SKM-1 (cell line): ENCODE results near the gene CXXC1.
"Not testable (repeated sequence)": the region's sequence is repeated elsewhere in the genome, so short reads cannot be mapped to it uniquely, and the experiment has no call there.

Experiments
- DNase-seq: peaks from one replicate; lab custom pipeline; 2025; ENCODE audit not compliant: unreplicated experiment; lab: John Stamatoyannopoulos, UW

Gene CXXC1

DNA sequence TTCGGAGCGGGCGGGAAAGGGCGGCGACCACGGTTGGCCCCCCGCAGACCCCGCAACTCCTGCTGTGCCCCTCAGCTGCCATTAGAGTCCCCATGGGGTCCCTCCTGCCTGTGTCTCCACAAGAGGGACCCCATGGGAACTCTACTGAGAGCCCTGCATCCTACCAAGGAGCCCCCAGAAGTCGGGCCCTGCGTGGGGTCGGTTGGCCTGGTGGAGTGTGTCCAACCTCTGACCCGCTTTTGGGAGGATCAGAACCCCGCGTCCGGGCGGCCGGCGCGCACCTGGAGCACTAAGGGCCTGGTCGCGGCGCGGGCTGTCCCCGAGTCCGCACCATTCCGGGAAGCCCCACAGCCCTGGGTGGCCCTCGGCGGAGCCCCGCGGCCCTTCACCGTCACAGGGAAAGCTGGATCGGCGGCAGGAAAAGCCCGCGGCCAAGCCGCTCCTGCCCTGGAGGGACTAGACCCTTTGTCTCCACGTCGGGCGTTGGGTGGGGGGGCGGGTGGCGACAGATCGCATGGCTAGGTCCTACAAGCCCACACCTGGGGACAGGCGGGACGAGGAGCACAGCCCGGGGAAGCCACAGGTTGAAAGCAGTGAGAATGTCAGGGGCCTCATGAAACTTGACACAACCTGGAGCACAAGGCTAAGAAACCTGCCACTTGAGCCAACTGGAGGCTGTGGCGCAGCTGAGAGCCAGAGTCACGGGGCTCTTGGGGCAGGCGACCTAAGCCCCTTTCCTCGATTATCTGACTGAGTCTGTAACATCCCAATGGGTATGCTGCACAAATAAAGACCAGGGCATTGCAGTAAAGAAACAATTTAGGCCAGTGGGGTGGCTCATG is 11.2 kb upstream of the CXXC1 start:
- no peak for DNase-seq

DNA sequence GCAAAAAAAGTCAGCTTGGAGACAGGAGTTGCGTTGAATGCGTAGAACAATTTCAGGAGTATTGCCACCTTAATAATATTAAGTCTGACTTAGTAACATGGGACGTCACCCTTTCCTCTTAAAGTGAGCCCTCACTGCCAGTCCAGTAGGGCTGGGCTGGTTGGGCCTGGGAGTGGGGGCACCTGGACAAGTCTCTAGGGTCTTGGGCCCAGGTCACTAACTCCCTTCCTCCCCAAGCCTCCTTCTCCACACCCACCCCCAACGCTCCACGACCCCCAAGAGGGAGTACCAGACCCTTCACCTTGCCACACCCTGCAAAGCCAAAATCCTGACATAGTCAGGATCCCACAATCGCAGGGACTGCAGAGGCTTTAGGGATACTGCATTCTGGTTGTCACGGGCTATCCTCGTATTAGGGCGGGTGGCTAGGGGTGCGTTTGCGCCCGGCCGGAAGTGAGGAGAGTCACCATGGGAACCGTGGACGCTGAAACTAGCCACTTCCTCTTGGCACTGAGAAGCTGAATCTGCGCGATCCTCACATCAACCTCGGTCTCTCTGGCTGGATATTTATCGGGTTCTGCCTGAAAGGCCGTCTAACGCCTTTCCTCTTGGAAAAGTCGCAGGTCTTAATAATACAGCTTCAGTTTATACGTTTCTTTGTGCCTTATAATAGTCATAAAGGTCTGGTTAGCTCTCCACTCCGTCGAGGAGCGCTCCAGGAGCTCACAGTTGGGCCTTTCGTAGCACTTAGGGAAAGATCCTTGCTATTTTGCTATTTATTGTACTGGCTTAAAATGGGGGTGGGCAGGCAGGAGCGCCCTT is 10.3 kb upstream of the CXXC1 start:
- peak; percentile 67 for DNase-seq

DNA sequence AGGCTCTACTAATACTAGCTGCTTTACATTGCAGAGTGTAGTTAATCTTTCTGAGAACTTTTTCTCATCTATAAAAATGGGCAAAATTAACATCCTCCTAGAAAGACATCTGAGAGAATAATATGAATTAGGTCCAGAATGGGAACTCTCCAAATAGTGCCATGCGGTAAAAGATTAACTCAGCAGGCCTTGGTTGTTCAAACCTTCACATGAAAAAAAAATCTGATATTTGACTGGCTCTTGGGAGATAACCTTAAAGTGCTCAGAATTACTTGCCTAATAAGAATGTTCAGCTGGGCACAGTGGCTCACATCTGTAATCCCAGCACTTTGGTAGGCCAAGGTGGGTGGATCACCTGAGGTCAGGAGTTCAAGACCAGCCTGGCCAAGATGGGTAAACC is 5.5 kb upstream of the CXXC1 start:
- no peak for DNase-seq

DNA sequence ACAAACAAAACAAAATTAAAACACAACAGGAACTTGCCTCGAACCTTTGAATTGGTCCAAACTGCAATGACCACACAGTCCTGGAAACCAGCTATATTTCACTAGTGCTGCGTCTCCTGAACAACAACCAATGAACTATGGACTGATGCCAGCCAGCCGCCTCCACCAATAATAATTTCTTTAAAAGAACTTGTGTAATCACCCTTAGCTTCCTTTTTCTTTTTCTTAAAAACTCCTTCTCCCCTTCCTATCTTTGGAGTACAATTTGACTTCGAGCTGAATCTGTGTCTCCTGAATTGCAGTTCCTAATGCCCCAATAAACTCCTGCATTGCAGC is 1.6 kb upstream of the CXXC1 start:
- no peak for DNase-seq

DNA sequence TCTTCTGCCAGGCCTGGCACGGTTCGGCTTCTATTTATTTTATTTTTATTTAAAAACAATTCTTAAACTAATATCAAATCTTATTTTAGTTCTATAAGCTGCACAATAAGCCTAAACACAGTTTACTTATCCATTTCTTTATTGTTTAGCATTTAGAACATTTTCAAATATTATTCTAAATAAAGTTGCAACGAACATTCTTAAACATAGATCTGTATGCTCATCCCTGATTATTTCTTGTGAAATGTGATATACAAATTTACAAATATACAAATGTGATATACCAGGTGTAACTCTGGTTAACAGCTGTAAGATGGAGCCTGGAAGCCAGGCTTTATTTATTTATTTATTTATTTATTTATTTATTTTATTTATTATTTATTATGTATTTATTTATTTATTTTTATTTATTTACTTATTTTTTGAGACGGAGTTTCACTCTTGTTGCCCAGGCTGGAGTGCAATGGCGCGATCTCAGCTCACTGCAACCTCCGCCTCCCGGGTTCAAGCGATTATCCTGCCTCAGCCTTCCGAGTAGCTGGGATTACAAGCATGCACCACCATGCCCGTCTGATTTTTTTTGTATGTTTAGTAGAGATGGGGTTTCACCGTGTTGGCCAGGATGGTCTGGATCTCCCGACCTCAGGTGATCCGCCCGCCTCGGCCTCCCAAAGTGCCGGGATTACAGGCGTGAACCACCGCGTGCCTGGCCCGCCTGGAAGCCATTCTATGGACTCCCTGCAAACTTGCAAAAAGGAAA is 1.0 kb upstream of the CXXC1 start:
- not testable (repeated sequence) for DNase-seq

DNA sequence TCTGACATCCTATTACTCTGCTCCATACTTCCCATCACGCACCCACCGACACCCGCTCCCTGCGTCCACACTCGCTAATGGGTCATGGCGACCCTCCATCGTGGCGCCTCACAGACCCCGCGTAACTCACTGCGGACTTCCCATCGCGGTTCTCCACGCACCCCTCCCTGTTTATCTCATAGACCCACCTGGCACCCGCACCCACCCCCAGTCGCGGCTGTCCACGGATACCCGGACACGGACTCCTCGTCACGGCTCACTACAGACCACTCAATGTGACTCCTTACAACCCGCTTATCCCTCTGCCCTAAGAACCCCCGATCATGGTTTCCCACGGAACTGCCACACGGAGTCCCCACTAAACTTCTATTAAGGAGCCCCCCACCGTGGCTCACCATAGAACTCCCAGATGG is 458 bp downstream of the CXXC1 start:
- no peak for DNase-seq

DNA sequence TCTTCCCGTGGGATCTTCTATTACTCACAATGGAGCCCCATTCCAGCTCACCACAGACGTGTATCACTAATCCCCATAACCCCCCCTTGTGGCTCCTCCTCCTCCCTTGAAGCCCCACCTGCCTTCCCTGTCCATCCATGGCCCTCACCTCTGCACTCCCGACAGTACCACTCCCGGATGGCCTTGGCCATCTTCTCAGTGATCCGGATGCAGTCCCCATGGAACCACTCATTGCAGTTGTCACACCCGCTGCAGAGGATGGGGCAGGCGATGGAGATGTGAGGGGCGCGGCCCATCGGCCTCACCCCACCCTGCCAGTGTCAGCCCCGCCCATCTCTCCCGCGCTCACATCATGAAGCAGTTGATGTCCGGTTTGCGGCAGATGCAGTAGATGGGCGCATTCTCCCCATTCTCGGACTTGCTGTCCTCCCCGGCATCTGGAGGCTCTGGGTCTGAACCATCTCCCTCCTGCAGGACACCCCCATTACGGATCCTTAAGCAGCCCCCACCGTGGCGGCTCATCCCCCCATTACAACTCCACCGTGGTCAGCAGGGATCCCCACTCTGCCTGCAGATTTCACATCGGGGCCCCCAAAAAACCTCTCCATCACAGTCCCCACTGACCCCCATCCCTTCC is 983 bp downstream of the CXXC1 start:
- DNase-seq, result no peak

DNA sequence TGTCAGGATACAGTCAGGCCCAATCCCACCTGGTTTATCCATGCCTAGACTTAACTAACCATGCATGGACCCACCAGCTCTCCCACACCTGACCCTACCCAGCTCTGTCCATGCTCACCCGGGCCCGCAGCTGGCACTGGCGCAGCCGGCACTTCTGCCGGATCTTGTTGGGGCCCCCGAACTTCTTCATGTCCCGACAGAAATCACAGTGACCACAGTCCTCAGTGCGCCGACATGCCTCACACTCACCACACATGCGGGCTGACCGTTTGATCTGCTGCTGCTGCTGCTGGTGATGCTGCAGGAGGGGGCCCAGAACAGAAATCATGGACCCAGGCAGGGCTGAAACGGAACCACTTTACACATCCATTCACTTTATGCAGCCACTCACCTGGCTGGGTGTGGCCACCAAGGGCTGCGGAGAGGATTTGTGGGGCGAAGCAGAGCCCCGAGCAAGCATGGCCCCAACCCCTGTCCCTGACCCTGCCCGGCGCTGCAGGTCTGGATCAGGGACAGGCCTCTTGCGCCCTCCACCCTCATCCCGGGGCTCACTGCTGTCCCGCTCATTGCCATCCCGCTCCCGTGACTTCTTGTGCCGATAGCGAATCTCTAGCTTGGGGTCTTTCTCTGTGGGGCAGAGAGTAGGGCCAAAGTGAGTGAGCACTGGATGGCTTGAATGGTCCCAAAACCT is 1.7 kb downstream of the CXXC1 start:
- DNase-seq, result no peak

DNA sequence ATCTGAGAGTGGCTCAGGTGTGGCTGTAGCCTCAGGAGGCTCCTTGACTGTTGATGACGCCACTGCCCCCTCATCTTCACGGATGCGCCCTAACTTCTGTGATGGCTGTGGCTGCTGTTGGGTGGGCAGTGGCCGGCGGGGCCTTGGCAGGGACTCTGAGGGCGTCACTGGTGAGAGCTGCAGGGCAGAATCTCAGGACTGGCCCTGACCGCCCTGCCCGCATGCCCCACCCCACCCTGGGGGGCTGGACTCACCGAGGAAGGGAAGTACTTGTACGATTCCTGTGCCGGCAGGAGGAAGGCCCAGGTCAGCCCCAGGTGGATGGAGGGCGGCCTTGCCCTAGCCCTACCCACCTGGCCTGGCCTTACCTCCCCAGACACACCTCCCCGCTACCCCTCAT is 2.4 kb downstream of the CXXC1 start:
- DNase-seq, result no peak

DNA sequence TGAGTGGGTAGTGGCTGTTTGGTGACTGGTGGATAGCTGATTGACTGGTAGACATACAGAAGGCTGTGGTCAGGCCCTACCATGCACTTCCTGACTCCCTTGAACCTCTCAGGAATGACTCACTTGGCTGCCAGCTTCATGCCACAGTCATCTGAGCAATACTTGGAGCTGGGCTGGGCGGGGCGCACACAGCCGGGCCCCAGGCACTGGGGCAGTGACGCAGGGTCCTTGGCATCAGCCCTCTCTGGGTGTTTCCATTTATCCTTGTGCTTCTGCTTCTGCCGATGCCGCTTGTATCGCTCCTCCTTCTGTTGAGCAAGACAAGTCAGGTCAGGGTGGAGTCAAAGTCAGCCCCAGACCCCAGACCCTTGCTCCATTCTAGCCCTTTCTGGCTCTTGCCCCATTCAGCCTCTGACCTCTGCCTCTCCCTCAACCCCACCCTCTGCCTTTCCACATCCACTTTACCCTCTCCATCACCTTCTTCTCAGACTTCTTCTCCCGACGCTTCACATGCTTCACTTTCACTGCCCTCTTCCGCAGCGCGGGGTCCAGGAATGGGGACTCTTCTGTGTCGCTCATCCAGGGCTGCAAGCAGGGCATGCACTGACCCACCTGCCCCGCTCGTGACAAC is 3.1 kb downstream of the CXXC1 start:
- DNase-seq, result no peak

DNA sequence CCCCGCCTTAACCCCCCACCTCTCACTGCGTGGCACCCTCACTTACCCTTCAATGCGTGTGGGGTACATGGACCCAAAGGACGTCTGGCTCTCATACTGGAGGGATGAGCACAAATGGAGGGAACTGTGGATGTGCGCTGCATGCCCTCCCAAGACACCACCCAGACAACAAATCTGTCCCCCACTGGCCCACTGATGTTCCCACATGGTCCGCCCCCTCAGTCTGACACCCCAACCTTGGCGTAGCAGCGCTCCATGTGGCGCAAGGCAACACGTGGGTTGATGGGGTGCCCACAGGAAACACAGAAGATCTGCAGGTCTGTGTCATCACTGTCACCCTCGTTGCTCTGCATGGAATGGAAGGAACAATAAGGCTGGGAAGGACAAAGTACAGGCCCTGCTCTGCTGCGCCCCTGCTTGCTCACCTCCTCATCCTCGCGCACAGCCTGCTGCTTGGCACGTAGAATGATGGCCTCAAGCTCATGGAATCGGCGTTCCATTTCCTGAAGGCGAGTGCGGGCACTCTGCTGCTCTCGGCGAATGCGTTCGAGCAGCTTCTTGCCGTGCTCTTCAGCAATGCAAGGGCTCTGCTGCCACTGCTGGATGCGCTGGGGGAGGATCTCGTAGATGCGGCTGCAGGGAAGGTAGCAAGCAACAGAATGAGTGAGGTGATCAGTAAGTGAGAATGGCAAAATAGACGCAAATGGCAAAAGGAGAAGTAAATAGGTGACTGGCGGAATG is 3.9 kb downstream of the CXXC1 start:
- DNase-seq, result no peak

DNA sequence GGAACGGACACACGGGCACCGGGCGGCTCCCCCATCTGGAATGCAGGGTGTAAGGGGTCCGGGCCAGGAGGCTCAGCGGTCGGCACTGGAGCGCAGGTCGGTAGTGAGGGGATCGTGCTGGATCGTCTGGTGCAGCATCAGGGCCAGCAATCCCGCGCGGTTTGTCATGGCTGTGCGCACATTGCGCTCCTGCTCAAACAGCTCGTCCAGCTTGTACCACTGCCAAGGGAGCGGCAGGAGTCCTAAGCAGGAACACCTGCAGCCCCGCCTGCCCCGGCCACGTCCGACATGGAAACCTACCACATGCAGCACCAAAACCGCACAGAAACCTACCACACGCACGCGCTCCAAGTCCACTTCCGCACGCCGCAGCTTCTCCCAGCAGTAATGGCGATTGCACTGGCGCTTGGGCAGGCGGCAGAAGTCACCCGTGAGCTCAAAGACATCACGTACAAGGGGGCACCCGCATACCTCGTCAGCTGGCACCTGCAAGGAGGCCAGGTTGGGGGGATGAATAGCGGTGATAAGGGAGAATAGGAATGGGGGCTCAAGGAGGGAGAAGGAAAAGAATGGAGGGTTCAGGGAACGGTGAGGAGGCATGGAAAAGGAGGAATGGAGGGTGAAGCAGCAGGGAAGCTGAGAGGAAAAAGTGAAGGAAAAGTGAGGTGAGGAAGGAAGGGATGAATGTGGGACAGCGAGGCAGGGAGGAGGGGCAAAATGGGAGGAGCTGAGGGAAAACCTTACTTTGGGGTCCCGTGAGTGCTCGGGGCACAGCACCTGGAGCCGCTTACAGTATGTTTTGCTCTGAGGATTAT is 4.8 kb downstream of the CXXC1 start:
- DNase-seq, result no peak

DNA sequence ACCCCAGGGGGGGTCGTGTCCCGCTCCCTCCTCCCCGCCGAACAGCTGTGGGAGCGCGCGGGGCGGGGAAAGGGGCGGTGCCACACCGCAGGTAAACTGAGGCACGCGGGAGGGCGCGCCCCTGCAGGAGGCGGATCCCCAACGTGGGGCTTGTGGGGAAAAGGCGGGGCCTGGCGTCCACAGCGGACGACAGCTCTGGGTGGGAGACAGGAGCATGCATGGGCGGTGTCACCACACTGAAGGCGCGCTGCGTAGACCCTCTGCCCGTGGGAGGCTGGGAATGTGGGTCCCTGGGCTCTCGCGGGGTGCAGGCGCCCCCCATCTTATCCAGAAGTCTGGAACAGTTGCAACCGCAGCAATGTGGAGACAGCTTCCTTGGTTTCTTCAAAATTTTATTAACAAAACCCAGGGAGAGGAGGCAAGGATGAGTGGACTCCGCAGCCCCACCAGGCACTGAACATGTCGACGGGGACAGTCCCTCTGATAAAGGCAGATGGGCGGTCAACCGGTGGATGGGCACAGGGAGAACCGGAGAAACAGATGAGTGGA is 5.4 kb downstream of the CXXC1 start:
- no peak for DNase-seq

DNA sequence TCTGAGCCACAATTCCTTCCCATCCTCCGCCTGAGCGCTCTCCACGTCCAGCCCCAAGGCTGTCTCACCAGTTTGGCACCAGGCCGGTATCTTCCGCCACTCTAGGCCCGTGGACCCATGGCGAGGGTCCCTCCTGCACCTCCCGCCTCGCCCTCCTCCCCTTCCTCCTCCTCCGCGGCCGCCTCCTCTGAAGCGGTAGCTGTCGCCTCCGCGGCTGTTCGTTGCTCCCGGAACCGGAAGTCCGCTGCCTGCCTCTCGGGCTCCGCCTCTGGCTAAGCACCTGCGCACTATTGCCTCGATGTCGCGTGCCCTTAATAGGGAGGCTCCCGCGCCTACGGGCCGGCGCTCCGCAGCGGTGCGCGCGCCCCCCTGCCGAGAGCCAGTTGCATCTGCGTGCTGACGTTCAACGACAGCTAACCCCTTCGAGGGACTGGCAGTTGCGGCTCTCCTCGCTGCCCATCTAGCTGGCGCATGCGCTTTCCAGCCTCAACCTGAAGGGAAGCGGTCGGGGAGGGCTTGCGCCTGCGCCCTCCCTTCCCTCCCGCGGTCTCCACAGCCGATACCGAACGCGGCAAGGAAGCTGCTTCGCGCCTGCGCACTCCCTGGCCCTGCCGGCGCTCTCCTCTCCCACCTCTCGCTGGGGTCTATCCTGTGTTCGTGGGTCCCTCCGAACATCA is 6.1 kb downstream of the CXXC1 start, which contains the start of gene MBD1:
MBD1 (minus strand) TSS at position 229 of the 677 bp plus-strand sequence. CDS start 1,531 bp downstream, outside the sequence.
- DNase-seq, result peak; percentile 99

DNA sequence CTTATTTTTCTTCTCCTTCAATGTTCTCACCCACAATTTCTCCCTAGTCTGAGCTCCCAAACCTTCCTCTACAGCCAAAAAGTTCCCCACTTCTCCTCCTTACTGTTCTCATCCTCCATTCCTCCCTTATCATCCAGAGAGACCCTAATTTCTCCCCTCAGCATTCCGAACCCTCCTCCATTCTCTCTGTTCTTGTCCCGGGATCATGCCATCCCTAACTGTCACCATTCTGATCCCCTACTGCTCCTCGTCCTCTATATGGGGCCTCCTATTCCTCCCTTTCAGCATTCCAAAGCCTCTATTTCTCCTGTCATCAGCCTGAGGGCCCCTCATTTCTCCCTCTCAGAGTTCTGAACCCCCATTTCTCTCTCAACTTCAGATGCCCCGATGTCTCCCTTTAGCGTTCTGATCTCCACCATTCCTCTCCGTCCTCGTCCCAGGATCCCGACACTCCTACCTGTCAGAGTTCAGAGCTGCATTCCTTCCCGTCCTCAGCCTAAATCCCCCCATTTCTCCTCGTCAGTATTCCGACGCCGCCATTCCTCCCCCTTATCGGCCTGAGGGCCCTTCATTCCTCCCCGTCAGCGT is 6.7 kb downstream of the CXXC1 start:
- no peak for DNase-seq

DNA sequence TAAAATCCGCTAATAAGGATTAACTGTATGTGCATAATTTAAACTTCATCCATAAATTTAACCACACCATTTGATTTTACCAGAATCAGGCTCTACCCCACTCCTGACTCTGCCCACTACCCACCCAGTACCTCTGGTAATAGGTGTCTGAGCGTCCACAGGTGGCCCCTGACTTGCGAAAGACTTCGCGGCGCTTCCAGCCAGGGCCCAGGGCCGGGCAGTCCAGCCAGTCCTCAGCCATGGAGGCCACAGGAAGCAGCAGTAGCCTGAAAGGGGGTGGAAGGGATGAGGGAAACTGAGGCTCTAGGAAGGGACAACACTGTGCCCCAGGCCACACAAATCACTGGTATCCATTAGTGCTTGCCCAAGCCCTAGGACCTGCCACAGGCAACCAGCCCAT is 7.7 kb downstream of the CXXC1 start:
- DNase-seq, result no peak

DNA sequence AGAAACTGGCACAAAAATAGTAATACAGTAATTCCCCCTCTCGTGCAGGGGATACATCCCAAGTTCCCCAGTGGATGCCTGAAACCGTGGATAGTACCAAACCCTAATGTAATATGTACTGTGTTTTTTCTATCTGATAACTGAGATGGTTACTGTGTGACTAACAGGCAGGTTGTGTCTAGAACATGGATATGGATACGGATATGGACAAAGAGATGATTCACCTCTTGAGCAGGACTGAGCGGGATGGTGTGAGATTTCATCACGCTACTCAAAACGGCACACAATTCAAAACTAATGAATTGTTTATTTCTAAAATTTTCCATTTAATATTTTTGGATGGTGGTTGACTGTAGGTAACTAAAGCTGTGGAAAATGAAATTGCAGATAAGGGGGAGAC is 9.6 kb downstream of the CXXC1 start:
- no peak for DNase-seq
